H9 (cell line): ENCODE data around the gene ULK1. TPM values are rescaled to one million over a fixed set of nuclear protein-coding genes. Genes with fewer than 3 reads are reported as not detected.

Experiments
- DNase-seq: peaks from one replicate; pipeline ENCODE4 v3.0.0-alpha.2; 2017
- H2AFZ ChIP-seq: one replicate; pipeline ENCODE4 v1.6.1; 2013; ENCODE audit warnings: mild to moderate bottlenecking, low read length, control low read depth, moderate library complexity
- H2AK5ac ChIP-seq: 2 replicates; pipeline ENCODE4 v1.6.1; 2013; ENCODE audit warnings: low read length, control low read depth, mixed read lengths; ENCODE audit not compliant: insufficient read length
- H2BK120ac ChIP-seq: one replicate; pipeline ENCODE4 v1.6.1; 2013; ENCODE audit warnings: low read depth, mild to moderate bottlenecking, low read length, control low read depth, inconsistent platforms; ENCODE audit not compliant: poor library complexity, severe bottlenecking
- H2BK12ac ChIP-seq: 2 replicates; pipeline ENCODE4 v1.6.1; 2013; ENCODE audit warnings: low read length, control low read depth, mixed read lengths, low read depth; ENCODE audit not compliant: insufficient read length
- H2BK15ac ChIP-seq: 2 replicates; pipeline ENCODE4 v1.6.1; 2013; ENCODE audit warnings: low read depth, low read length, control low read depth
- H2BK20ac ChIP-seq: one replicate; pipeline ENCODE4 v1.6.1; 2013; ENCODE audit warnings: low read depth, mild to moderate bottlenecking, low read length, control low read depth, inconsistent platforms; ENCODE audit not compliant: poor library complexity, severe bottlenecking
- H2BK5ac ChIP-seq: 2 replicates; pipeline ENCODE4 v1.6.1; 2013; ENCODE audit warnings: low read length, control low read depth, mixed read lengths; ENCODE audit not compliant: insufficient read length
- H3K14ac ChIP-seq: 2 replicates; pipeline ENCODE4 v1.6.1; 2013; ENCODE audit warnings: low read length, control low read depth; ENCODE audit not compliant: insufficient read depth
- H3K18ac ChIP-seq: 2 replicates; pipeline ENCODE4 v1.6.1; 2013; ENCODE audit warnings: low read depth, mild to moderate bottlenecking, mixed read lengths, low read length, control low read depth; ENCODE audit not compliant: insufficient read length
- H3K23ac ChIP-seq: 2 replicates; pipeline ENCODE4 v1.6.1; 2013; ENCODE audit warnings: low read length, control low read depth, mixed read lengths, low read depth; ENCODE audit not compliant: insufficient read length
- H3K23me2 ChIP-seq: 2 replicates; pipeline ENCODE4 v1.6.1; 2013; ENCODE audit warnings: low read depth, mild to moderate bottlenecking, mixed read lengths, low read length, control low read depth; ENCODE audit not compliant: insufficient read length, poor library complexity, severe bottlenecking
- H3K27ac ChIP-seq: 2 replicates; pipeline ENCODE4 v1.5.1; 2013; ENCODE audit warnings: low read length, control low read depth, mixed read lengths, low read depth; ENCODE audit not compliant: insufficient read length
- H3K27me3 ChIP-seq: 2 replicates; pipeline ENCODE4 v1.6.1; 2013; ENCODE audit warnings: low read length, control low read depth, inconsistent platforms; ENCODE audit not compliant: insufficient read depth
- H3K4ac ChIP-seq: 2 replicates; pipeline ENCODE4 v1.6.1; 2013; ENCODE audit warnings: low read depth, mild to moderate bottlenecking, control low read depth, inconsistent platforms, low read length, moderate library complexity
- H3K4me1 ChIP-seq: 2 replicates; pipeline ENCODE4 v1.6.1; 2013; ENCODE audit warnings: low read length, control low read depth, inconsistent platforms; ENCODE audit not compliant: insufficient read depth
- H3K4me2 ChIP-seq: 2 replicates; pipeline ENCODE4 v1.6.1; 2013; ENCODE audit warnings: low read length, control low read depth, mixed read lengths; ENCODE audit not compliant: insufficient read length, insufficient read depth
- H3K56ac ChIP-seq: 2 replicates; pipeline ENCODE4 v1.6.1; 2013; ENCODE audit warnings: low read depth, mild to moderate bottlenecking, mixed read lengths, low read length, control low read depth; ENCODE audit not compliant: insufficient read length
- H3K79me1 ChIP-seq: 2 replicates; pipeline ENCODE4 v1.6.1; 2013; ENCODE audit warnings: low read depth, mild to moderate bottlenecking, moderate library complexity, low read length, control low read depth, inconsistent platforms; ENCODE audit not compliant: insufficient read depth, poor library complexity, severe bottlenecking
- H3K79me2 ChIP-seq: 2 replicates; pipeline ENCODE4 v1.6.1; 2013; ENCODE audit warnings: low read length, control low read depth, inconsistent platforms; ENCODE audit not compliant: insufficient read depth
- H3K9ac ChIP-seq: 2 replicates; pipeline ENCODE4 v1.6.1; 2013; ENCODE audit warnings: low read length, control low read depth, mixed read lengths; ENCODE audit not compliant: insufficient read length; ENCODE audit errors: extremely low read depth
- H3K9me3 ChIP-seq: one replicate; pipeline ENCODE4 v1.6.1; 2013; ENCODE audit warnings: low read depth, low read length, inconsistent platforms; ENCODE audit not compliant: control insufficient read depth
- H3T11ph ChIP-seq: one replicate; pipeline ENCODE4 v1.6.1; 2013; ENCODE audit warnings: mild to moderate bottlenecking, low read length, control low read depth, inconsistent platforms
- H4K20me1 ChIP-seq: one replicate; pipeline ENCODE4 v1.6.1; 2013; ENCODE audit not compliant: control insufficient read depth, insufficient read length, insufficient read depth
- H4K5ac ChIP-seq: 2 replicates; pipeline ENCODE4 v1.6.1; 2013; ENCODE audit warnings: low read depth, mild to moderate bottlenecking, mixed read lengths, low read length, control low read depth; ENCODE audit not compliant: insufficient read length
- H4K8ac ChIP-seq: replicated peaks from 2 replicates; pipeline ENCODE4 v1.6.1; 2013; ENCODE audit warnings: low read length, control low read depth, mixed read lengths, low read depth; ENCODE audit not compliant: insufficient read length
- H4K91ac ChIP-seq: 2 replicates; pipeline ENCODE4 v1.6.1; 2013; ENCODE audit warnings: low read depth, mild to moderate bottlenecking, moderate library complexity, mixed read lengths, low read length, control low read depth; ENCODE audit not compliant: insufficient read length
- H3K27ac Mint-ChIP-seq, 3 experiments: 2 replicates in 2 of 3; 3 replicates in 1 of 3; pipeline ENCODE4 v1.8.0; 2020 to 2021; ENCODE audit warnings: mixed read lengths in 3 of 3, mild to moderate bottlenecking in 1 of 3, moderate library complexity in 1 of 3
- H3K27me3 Mint-ChIP-seq: 2 replicates; pipeline ENCODE4 v1.8.0; 2021; ENCODE audit warnings: low read depth, mild to moderate bottlenecking, moderate library complexity, mixed read lengths
- H3K36me3 Mint-ChIP-seq, 3 experiments: 2 replicates in 2 of 3; 3 replicates in 1 of 3; pipeline ENCODE4 v1.8.0; 2020 to 2021; ENCODE audit warnings: low read depth in 3 of 3, mixed read lengths in 3 of 3; ENCODE audit not compliant: insufficient read depth in 1 of 3
- H3K4me1 Mint-ChIP-seq, 2 experiments: 2 replicates each; pipeline ENCODE4 v1.8.0; 2020; ENCODE audit warnings: mixed read lengths in 2 of 2
- H3K4me3 Mint-ChIP-seq, 2 experiments: 2 replicates in 1 of 2; 3 replicates in 1 of 2; pipeline ENCODE4 v1.8.0; 2020 to 2021; ENCODE audit warnings: mild to moderate bottlenecking in 2 of 2, mixed read lengths in 2 of 2, moderate library complexity in 1 of 2
- H3K9me3 Mint-ChIP-seq, 2 experiments: 2 replicates in 1 of 2; 3 replicates in 1 of 2; pipeline ENCODE4 v1.8.0; 2020; ENCODE audit warnings: mild to moderate bottlenecking in 2 of 2, mixed read lengths in 2 of 2, moderate library complexity in 1 of 2
- CTCF ChIP-seq: fragments of 200-600 bp; sonication (generic); conservative IDR thresholded peaks from 3 replicates; pipeline ENCODE4 v1.8.0; 2021; ENCODE audit warnings: antibody characterized with exemption, mild to moderate bottlenecking
- WGBS: extraction: QIAGEN DNeasy Blood & Tissue Kit; methylation state at CpG from one replicate; pipeline ENCODE4 v1.1.7; 2013; ENCODE audit warnings: missing lambda C conversion rate, low lambda C conversion rate, mixed read lengths; ENCODE audit not compliant: insufficient read length; ENCODE audit errors: extremely low coverage; 5-methylcytosine and 5-hydroxymethylcytosine counted together
- total RNA-seq: library from RNA; stranded (reverse); gene quantifications from 2 replicates; pipeline ENCODE4 v1.2.1, GENCODE V29; 2021

Gene ULK1
- total RNA-seq, 1 experiment from 2014 or later = 57.2 TPM

- Mint-ChIP-seq H3K4me3 (no peak overlapping the region), H3K36me3 (peaks cover 9 to 48% (median 43%) of the 10 kb centered on the region in 3 experiments; a peak in 6 of 7 replicates), H3K9me3 (no peaks in the 10 kb centered on the region), H3K27ac (no peak overlapping the region), H3K4me1 (0 out of 4 replicates have a peak, but pooled peaks cover 0 to 2% of the 10 kb centered on the region in 2 experiments), H3K27me3 (no peaks in the 10 kb centered on the region)
- Histone ChIP-seq H2AFZ (no peak overlapping the region), H3K18ac (no peak overlapping the region), H2BK5ac (no peak overlapping the region), H3K27ac (no peak overlapping the region), H3K56ac (no peak overlapping the region), H3K23ac (no peak overlapping the region), H3K9ac (no peak overlapping the region), H2BK120ac (no peak overlapping the region), H3K27me3 (no peaks in the 10 kb centered on the region), H2BK20ac (no peak overlapping the region), H3K79me2 (no peaks in the 10 kb centered on the region), H3K4me2 (no peak overlapping the region), H3K9me3 (no peaks in the 10 kb centered on the region), H4K8ac (no peak overlapping the region), H4K91ac (no peak overlapping the region), H2BK12ac (no peak overlapping the region), H3K4me1 (no peaks in the 10 kb centered on the region), H3T11ph (no peak overlapping the region), H3K14ac (no peak overlapping the region), H3K79me1 (no peaks in the 10 kb centered on the region), H4K5ac (no peak overlapping the region), H2AK5ac (no peak overlapping the region), H2BK15ac (no peak overlapping the region), H4K20me1 (peaks cover 3% of the 10 kb centered on the region), H3K4ac (no peak overlapping the region), H3K23me2 (no peaks in the 10 kb centered on the region)
- DNase-seq = no peak
- no CpG with 5 or more reads among the region's 14 CpGs for WGBS
- no peak for TF ChIP-seq CTCF
Observed at GRCh38 chr12:131914179-131914702, 19.8 kb downstream of the ULK1 start.
